Neural cell (in vitro differentiated cells): ENCODE results near the gene PKNOX2. TPM values are rescaled to one million over a fixed set of nuclear protein-coding genes. Genes with fewer than 3 reads are reported as not detected.
A peak's percentile ranks its signal among the peaks of the same experiment; 100 is the strongest.

Experiments
- H2AFZ ChIP-seq: fragments of 200-600, 300-800 bp; sonication (generic), shearing (Covaris generic); 2 replicates; pipeline ENCODE4 v1.6.0; 2014; ENCODE audit warnings: low read depth, mild to moderate bottlenecking, antibody characterized with exemption, low read length, moderate library complexity
- H3F3A ChIP-seq: fragments of 200-600 bp; shearing (Covaris generic); 2 replicates; pipeline ENCODE4 v1.6.1; 2016; ENCODE audit warnings: mild to moderate bottlenecking, moderate library complexity, mixed read lengths, antibody characterized with exemption, low read length; ENCODE audit not compliant: insufficient read depth, poor library complexity, severe bottlenecking
- H3K27ac ChIP-seq: fragments of 200-600, 300-800 bp; sonication (generic), shearing (Covaris generic); 2 replicates; pipeline ENCODE4 v1.5.1; 2014; ENCODE audit warnings: mild to moderate bottlenecking, low read length, moderate library complexity
- H3K27me3 ChIP-seq: fragments of 300-800, 200-600 bp; sonication (generic), shearing (Covaris generic); 2 replicates; pipeline ENCODE4 v1.6.0; 2014; ENCODE audit warnings: mild to moderate bottlenecking, low read depth, low read length, moderate library complexity; ENCODE audit not compliant: insufficient read depth
- H3K36me3 ChIP-seq: fragments of 300-800, 200-600 bp; sonication (generic), shearing (Covaris generic); 2 replicates; pipeline ENCODE4 v1.5.1; 2014; ENCODE audit warnings: mild to moderate bottlenecking, antibody characterized with exemption, low read length, moderate library complexity; ENCODE audit not compliant: insufficient read depth
- H3K4me2 ChIP-seq: fragments of 300-800, 200-600 bp; sonication (generic), shearing (Covaris generic); 2 replicates; pipeline ENCODE4 v1.6.0; 2014; ENCODE audit warnings: mild to moderate bottlenecking, low read length
- H3K4me3 ChIP-seq: fragments of 300-800, 200-600 bp; sonication (generic), shearing (Covaris generic); 2 replicates; pipeline ENCODE4 v1.5.1; 2014; ENCODE audit warnings: mild to moderate bottlenecking, low read length, moderate library complexity
- H3K79me2 ChIP-seq: fragments of 200-600 bp; shearing (Covaris generic); replicated peaks from 2 replicates; pipeline ENCODE4 v1.6.0; 2014; ENCODE audit warnings: mild to moderate bottlenecking, low read length, moderate library complexity; ENCODE audit not compliant: insufficient read depth
- H3K9ac ChIP-seq: fragments of 300-800, 200-600 bp; sonication (generic), shearing (Covaris generic); 2 replicates; pipeline ENCODE4 v1.6.1; 2016; ENCODE audit warnings: mild to moderate bottlenecking, low read length, mixed read lengths
- H3K9me2 ChIP-seq: fragments of 200-600 bp; shearing (Covaris generic); 2 replicates; pipeline ENCODE4 v1.6.1; 2016; ENCODE audit warnings: mild to moderate bottlenecking, low read length, mixed read lengths; ENCODE audit not compliant: insufficient read depth
- H3K9me3 ChIP-seq: fragments of 200-600, 300-800 bp; sonication (generic), shearing (Covaris generic); 2 replicates; pipeline ENCODE4 v1.6.1; 2016; ENCODE audit warnings: mild to moderate bottlenecking, mixed run types, low read length, moderate library complexity, mixed read lengths
- H4K20me1 ChIP-seq: fragments of 200-600 bp; shearing (Covaris generic); 2 replicates; pipeline ENCODE4 v1.6.1; 2016; ENCODE audit warnings: mild to moderate bottlenecking, mixed run types; ENCODE audit not compliant: insufficient read depth
- EP300 ChIP-seq: fragments of 450-650 bp; conservative IDR thresholded peaks from 2 replicates; pipeline ENCODE4 v1.6.1; 2014; ENCODE audit warnings: antibody characterized with exemption, mild to moderate bottlenecking, moderate library complexity; ENCODE audit not compliant: poor library complexity, severe bottlenecking
- EZH2 ChIP-seq: fragments of 200-600, 300-800 bp; shearing (Covaris generic), sonication (generic); IDR thresholded peaks from 2 replicates; pipeline ENCODE4 v1.6.1; 2014; ENCODE audit warnings: antibody characterized with exemption, low read length, borderline replicate concordance, mild to moderate bottlenecking; ENCODE audit not compliant: insufficient read depth, poor library complexity, severe bottlenecking
- MXI1 ChIP-seq: fragments of 450-650 bp; conservative IDR thresholded peaks from 2 replicates; pipeline ENCODE4 v1.6.1; 2014; ENCODE audit warnings: antibody characterized with exemption, mild to moderate bottlenecking; ENCODE audit not compliant: poor library complexity, severe bottlenecking
- POLR2AphosphoS5 ChIP-seq: IDR thresholded peaks from 2 replicates; pipeline ENCODE4 v1.6.1; 2012
- RAD21 ChIP-seq: fragments of 450-650 bp; conservative IDR thresholded peaks from 2 replicates; pipeline ENCODE4 v1.6.1; 2014; ENCODE audit warnings: antibody characterized with exemption, mild to moderate bottlenecking, moderate library complexity
- SMC3 ChIP-seq: fragments of 450-650 bp; conservative IDR thresholded peaks from 2 replicates; pipeline ENCODE4 v1.6.1; 2014; ENCODE audit warnings: antibody characterized with exemption, mild to moderate bottlenecking, moderate library complexity; ENCODE audit not compliant: poor library complexity
- TAF1 ChIP-seq: IDR thresholded peaks from 2 replicates; pipeline ENCODE4 v1.6.1; 2012; ENCODE audit warnings: low read depth
- polyA plus RNA-seq: library from polyadenylated mRNA; depleted of rRNA; stranded (reverse); fragments of >200 nt; gene quantifications from 2 replicates; pipeline ENCODE4 v1.2.3, GENCODE V29; 2014
- TF ChIP-seq, protein P1 (sequence below): fragments of 450-650 bp; IDR thresholded peaks from 2 replicates; pipeline ENCODE4 v1.5.1; 2014; ENCODE audit warnings: antibody characterized with exemption, mild to moderate bottlenecking, moderate library complexity; ENCODE audit not compliant: poor library complexity, severe bottlenecking
- TF ChIP-seq, protein P2 (sequence below): IDR thresholded peaks from 2 replicates; pipeline ENCODE4 v1.6.1; 2012; ENCODE audit warnings: borderline replicate concordance

Gene PKNOX2
- polyA plus RNA-seq, 1 donor from 2014 or later: 0.99 TPM

DNA sequence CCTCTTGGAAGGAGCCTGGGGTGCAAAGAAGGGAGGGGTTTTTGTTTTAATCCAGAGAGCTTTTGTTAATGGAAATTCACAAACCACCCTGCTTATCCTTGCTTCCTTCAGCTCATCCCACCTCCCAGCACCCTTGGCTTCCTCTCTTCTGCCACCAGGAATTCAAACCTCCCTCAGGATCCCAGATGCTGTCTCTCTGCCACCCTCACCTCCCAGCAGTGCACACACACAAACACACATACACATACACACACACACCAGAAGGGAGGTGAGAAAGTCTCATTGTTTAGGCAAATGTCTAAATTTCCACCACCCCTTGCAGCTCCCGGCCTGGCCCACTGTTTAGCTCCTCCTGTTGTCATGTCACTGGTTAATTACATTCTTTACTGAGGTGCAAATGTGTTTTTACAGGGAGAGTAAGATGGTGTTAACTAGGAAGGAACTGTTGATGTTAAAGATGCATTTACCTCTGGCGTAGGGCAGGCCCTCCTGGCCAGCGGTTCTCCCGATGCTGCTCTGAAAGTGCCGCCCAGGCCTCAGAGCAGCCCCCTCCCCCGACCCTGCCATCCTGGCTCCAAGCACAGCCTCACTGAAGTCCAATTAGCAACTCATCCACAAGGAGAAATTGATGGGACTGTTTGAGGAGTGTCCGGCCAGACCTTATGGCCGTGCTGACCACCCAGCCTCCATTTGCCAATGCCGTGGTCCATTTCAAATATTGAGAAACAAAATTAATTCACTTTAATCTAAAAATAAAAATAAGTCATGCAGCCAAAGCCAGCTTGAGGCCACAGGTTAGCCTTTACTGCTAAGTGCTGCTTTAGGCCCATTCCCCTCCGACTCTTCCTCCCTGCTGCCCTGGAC lies 166.1 kb downstream of the PKNOX2 start:
- Histone ChIP-seq H3K36me3 (no peaks in the 10 kb centered on the region), H3K9me2 (no peaks in the 10 kb centered on the region), H3K9ac (no peak overlapping the region), H3F3A (no peaks in the 10 kb centered on the region), H3K27me3 (no peaks in the 10 kb centered on the region), H3K9me3 (no peaks in the 10 kb centered on the region), H3K4me3 (no peak overlapping the region), H3K4me2 (no peak overlapping the region), H3K79me2 (no peaks in the 10 kb centered on the region), H3K27ac (no peak overlapping the region), H4K20me1 (no peaks in the 10 kb centered on the region), H2AFZ (no peak overlapping the region)
- TF ChIP-seq, protein P1, sequence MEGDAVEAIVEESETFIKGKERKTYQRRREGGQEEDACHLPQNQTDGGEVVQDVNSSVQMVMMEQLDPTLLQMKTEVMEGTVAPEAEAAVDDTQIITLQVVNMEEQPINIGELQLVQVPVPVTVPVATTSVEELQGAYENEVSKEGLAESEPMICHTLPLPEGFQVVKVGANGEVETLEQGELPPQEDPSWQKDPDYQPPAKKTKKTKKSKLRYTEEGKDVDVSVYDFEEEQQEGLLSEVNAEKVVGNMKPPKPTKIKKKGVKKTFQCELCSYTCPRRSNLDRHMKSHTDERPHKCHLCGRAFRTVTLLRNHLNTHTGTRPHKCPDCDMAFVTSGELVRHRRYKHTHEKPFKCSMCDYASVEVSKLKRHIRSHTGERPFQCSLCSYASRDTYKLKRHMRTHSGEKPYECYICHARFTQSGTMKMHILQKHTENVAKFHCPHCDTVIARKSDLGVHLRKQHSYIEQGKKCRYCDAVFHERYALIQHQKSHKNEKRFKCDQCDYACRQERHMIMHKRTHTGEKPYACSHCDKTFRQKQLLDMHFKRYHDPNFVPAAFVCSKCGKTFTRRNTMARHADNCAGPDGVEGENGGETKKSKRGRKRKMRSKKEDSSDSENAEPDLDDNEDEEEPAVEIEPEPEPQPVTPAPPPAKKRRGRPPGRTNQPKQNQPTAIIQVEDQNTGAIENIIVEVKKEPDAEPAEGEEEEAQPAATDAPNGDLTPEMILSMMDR: no peak
- TF ChIP-seq TAF1 (no peak), EP300 (no peak), POLR2AphosphoS5 (no peak), EZH2 (no peak), SMC3 (no peak), MXI1 (no peak), RAD21 (no peak)
- TF ChIP-seq, protein P2, sequence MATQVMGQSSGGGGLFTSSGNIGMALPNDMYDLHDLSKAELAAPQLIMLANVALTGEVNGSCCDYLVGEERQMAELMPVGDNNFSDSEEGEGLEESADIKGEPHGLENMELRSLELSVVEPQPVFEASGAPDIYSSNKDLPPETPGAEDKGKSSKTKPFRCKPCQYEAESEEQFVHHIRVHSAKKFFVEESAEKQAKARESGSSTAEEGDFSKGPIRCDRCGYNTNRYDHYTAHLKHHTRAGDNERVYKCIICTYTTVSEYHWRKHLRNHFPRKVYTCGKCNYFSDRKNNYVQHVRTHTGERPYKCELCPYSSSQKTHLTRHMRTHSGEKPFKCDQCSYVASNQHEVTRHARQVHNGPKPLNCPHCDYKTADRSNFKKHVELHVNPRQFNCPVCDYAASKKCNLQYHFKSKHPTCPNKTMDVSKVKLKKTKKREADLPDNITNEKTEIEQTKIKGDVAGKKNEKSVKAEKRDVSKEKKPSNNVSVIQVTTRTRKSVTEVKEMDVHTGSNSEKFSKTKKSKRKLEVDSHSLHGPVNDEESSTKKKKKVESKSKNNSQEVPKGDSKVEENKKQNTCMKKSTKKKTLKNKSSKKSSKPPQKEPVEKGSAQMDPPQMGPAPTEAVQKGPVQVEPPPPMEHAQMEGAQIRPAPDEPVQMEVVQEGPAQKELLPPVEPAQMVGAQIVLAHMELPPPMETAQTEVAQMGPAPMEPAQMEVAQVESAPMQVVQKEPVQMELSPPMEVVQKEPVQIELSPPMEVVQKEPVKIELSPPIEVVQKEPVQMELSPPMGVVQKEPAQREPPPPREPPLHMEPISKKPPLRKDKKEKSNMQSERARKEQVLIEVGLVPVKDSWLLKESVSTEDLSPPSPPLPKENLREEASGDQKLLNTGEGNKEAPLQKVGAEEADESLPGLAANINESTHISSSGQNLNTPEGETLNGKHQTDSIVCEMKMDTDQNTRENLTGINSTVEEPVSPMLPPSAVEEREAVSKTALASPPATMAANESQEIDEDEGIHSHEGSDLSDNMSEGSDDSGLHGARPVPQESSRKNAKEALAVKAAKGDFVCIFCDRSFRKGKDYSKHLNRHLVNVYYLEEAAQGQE: no peak

DNA sequence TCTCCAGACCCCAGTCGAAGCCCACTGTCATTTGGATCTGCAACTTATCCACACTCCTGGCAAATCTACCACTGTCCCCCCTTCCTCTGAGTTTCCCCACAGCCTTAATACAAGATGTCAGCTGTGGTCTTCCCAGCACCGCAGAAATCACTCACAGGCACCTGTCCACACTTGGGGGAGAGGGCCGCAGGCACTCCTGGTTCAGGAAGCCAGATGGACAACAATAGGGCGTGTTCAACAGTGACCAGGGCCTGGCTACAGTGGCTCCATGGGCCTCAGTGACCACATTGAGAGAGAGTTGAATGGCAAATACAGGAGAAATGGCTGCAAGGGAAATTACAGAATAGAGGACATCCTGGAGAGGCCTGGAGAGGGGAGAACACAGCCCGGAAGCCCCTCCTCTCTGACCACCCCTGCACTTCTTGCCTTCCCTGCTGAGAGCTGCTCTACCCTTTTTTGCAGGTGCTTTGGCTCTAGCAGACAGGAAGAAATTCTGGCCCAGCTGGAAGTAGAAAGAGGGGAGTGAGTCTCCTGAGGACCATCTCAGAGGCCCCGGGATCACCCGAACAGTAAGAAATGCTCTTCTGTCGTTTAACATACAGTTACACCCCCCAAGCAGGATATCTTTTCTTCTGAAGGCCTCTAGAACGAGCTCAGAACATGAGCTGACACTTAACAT lies 166.9 kb downstream of the PKNOX2 start:
- Histone ChIP-seq H3K36me3 (no peaks in the 10 kb centered on the region), H3K4me2 (no peak overlapping the region), H3K4me3 (no peak overlapping the region), H3K9me2 (no peaks in the 10 kb centered on the region), H3K9ac (peak overlapping the region; percentile 9), H3F3A (no peaks in the 10 kb centered on the region), H3K79me2 (no peaks in the 10 kb centered on the region), H2AFZ (no peak overlapping the region), H3K27me3 (no peaks in the 10 kb centered on the region), H4K20me1 (no peaks in the 10 kb centered on the region), H3K9me3 (no peaks in the 10 kb centered on the region), H3K27ac (no peak overlapping the region)
- no peak for TF ChIP-seq POLR2AphosphoS5
- TF ChIP-seq, protein P1: no peak
- TF ChIP-seq, protein P2: no peak
- TF ChIP-seq RAD21: no peak
- no peak for TF ChIP-seq TAF1
- TF ChIP-seq SMC3: no peak
- no peak for TF ChIP-seq EZH2
- TF ChIP-seq EP300: no peak
- TF ChIP-seq MXI1: no peak
